ENCODE results near the gene IQSEC3.

IQSEC3 gene

DNA sequence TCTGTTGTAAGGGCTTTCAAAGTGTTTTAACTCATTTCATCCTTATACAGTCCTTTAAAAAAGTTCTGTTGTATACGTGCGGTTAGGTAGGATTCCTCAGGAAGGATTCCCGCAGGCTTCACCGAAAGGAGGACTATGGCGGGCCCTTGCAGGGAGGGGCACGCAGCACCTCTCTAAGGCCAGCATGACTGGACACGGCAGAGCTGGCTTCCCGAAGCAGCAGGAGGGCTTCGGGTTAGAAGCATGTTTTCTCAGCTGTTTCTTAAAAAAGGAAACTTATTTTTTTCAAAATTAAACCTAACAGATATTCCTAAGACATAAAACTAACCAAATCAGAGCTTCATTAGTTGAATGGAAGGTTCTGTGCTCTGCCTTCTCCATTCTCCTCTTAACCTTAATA lies 21.3 kb downstream of the IQSEC3 start:
- H3K9me3 Mint-ChIP-seq = peaks cover 28% of the 10 kb centered on the region
- H3K27me3 Mint-ChIP-seq (ENCODE audit: low read depth, poor library complexity) = peaks cover 57% of the 10 kb centered on the region
- no peak overlapping the region for H3K27ac Mint-ChIP-seq
- no peak for DNase-seq
- no peak overlapping the region for H3K4me3 Mint-ChIP-seq
- no peaks in the 10 kb centered on the region for H3K4me1 Mint-ChIP-seq
- TF ChIP-seq, protein P1, sequence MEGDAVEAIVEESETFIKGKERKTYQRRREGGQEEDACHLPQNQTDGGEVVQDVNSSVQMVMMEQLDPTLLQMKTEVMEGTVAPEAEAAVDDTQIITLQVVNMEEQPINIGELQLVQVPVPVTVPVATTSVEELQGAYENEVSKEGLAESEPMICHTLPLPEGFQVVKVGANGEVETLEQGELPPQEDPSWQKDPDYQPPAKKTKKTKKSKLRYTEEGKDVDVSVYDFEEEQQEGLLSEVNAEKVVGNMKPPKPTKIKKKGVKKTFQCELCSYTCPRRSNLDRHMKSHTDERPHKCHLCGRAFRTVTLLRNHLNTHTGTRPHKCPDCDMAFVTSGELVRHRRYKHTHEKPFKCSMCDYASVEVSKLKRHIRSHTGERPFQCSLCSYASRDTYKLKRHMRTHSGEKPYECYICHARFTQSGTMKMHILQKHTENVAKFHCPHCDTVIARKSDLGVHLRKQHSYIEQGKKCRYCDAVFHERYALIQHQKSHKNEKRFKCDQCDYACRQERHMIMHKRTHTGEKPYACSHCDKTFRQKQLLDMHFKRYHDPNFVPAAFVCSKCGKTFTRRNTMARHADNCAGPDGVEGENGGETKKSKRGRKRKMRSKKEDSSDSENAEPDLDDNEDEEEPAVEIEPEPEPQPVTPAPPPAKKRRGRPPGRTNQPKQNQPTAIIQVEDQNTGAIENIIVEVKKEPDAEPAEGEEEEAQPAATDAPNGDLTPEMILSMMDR (IDR thresholded peaks at IDR 0.05) = no peak
- H3K36me3 Mint-ChIP-seq (ENCODE audit: low read depth) = no peaks in the 10 kb centered on the region

DNA sequence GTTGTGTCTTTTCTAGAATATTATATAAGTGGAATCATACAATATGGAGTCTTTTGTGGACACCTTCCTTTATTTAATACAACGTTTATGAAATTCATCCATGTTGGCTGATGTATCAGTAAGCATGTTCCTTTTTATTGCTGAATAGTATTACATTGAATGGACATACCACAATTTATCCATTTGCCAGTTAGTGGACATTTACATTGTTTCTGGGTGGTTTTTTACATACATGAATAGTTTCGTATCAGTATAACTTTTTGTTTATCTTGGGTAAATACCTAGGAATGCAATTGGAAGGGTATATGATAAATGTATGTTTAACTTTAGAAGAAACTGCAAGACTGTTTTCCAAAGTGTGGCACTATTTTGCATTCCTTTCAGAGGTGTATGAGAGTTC lies 23.1 kb downstream of the IQSEC3 start:
- no peaks in the 10 kb centered on the region for H3K4me1 Mint-ChIP-seq
- no peak overlapping the region for H3K27ac Mint-ChIP-seq
- peaks cover 33% of the 10 kb centered on the region for H3K9me3 Mint-ChIP-seq
- no peak overlapping the region for H3K4me3 Mint-ChIP-seq
- DNase-seq = no peak
- TF ChIP-seq, protein P1 (IDR thresholded peaks at IDR 0.05) = no peak
- H3K36me3 Mint-ChIP-seq (ENCODE audit: low read depth) = no peaks in the 10 kb centered on the region
- peaks cover 54% of the 10 kb centered on the region for H3K27me3 Mint-ChIP-seq (ENCODE audit: low read depth, poor library complexity)

DNA sequence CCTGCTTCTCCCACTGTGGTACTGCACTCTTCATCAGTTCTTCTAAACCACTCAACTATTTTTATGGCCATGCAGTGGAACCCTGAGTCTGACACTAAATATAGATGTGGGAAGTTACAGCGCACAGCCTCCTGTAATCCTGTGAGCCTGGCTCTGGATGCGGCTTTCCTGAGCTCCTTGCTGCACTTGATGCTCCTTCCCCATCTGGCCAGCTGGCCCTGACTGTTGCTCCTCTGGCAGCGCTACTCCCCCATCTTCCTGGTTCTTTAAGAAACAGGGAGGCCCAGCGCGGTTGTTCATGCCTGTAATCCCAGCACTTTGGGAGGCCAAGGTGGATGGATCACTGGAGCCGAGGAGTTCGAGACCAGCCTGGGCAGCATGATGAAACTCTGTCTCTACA lies 24.6 kb downstream of the IQSEC3 start:
- H3K27ac Mint-ChIP-seq = peak overlapping the region; percentile 30
- peaks cover 33% of the 10 kb centered on the region for H3K9me3 Mint-ChIP-seq
- no peak for DNase-seq
- H3K4me3 Mint-ChIP-seq = no peak overlapping the region
- TF ChIP-seq, protein P1 (IDR thresholded peaks at IDR 0.05) = no peak
- H3K27me3 Mint-ChIP-seq (ENCODE audit: low read depth, poor library complexity) = peaks cover 59% of the 10 kb centered on the region
- no peaks in the 10 kb centered on the region for H3K4me1 Mint-ChIP-seq
- no peaks in the 10 kb centered on the region for H3K36me3 Mint-ChIP-seq (ENCODE audit: low read depth)

DNA sequence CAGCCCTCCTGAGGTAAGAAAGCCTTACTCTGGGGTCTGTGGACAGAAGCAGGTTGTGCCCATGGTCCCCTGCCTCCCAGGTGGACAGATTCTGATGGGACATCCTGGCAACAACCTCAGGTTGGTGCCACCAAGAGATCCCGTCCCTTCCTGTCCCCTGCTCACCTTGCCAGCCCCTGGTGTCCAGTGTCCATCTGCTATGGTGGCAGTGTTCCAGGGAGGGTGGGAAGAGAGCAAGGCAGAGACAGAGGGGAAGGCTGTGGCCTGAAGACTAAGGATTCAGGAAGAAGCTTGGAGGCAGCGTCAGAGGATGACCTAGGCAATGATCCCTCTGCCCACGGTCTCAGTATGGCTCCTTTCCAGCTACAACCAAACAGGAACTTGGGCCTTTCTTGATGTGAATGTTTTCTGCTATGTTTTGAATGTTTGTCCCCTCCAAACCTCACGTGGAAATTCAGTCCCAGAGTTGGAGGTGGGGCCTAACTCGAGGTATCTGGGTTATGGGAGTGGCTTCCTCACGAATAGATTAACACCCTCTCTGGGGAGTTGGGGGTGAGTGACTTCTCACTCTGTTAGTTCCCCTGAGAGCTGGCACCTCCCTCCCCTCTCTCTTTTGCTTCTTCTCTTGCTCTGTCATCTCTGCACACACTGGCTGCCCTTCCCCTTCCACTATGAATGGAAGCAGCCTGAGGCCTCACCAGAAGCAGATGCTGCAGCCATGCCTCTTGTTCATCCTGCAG lies 26.9 kb downstream of the IQSEC3 start:
- peaks cover 32% of the 10 kb centered on the region for H3K9me3 Mint-ChIP-seq
- H3K36me3 Mint-ChIP-seq (ENCODE audit: low read depth) = no peaks in the 10 kb centered on the region
- H3K27ac Mint-ChIP-seq = no peak overlapping the region
- H3K27me3 Mint-ChIP-seq (ENCODE audit: low read depth, poor library complexity) = peaks cover 70% of the 10 kb centered on the region
- H3K4me3 Mint-ChIP-seq = no peak overlapping the region
- DNase-seq = no peak
- H3K4me1 Mint-ChIP-seq = peaks cover 11% of the 10 kb centered on the region
- TF ChIP-seq, protein P1 (IDR thresholded peaks at IDR 0.05) = no peak

DNA sequence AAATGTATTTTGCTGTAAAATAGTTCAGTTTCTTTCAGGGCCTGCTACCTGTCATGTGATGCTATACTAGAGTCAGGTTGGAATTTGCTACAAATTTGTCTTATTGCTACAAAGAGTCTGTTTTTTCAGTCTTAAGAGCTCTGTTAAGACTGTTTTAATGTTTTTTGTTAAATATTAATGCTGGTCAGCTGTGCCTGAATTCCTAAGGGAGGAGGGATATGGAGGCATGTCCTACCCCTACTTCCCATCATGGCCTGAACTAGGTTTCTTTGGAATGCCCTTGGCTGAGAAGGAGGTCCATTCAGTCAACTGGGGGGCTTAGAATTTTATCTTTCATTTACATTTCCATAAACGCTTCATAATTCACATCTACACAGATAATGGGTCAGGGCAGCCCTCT lies 30.0 kb downstream of the IQSEC3 start:
- Mint-ChIP-seq H3K36me3 (ENCODE audit: low read depth) (no peaks in the 10 kb centered on the region), H3K9me3 (peaks cover 5% of the 10 kb centered on the region), H3K27me3 (ENCODE audit: low read depth, poor library complexity) (peaks cover 58% of the 10 kb centered on the region), H3K4me1 (peaks cover 42% of the 10 kb centered on the region), H3K4me3 (no peak overlapping the region), H3K27ac (no peak overlapping the region)
- DNase-seq = no peak
- TF ChIP-seq, protein P1 (IDR thresholded peaks at IDR 0.05) = no peak

DNA sequence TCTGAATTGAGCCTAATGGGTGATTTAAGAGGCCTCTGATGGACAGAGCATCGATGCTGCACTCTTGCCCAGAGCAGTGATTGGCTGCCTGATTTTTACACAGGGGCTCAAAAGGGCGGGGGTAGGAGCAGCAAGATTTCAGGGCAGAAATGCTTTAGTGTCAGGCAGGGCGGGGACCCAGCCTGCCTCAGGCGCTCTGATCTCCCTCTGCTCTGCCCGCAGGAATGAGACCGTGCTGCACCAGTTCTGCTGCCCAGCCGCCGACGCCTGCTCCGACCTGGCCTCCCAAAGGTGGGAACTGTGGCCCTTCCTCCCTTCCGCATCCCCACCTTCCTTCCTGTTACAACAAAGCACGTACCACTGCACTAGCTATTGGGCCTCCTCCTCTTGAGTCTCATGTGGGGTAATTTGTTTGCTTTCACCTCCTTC lies 32.4 kb downstream of the IQSEC3 start:
- Mint-ChIP-seq H3K27ac (peak overlapping the region; percentile 82), H3K27me3 (ENCODE audit: low read depth, poor library complexity) (peaks cover 55% of the 10 kb centered on the region)

More for the DNA sequence above, 32.4 kb downstream of the IQSEC3 start:
- Mint-ChIP-seq H3K4me3 (peak overlapping the region; percentile 81), H3K36me3 (ENCODE audit: low read depth) (no peaks in the 10 kb centered on the region), H3K4me1 (peaks cover 63% of the 10 kb centered on the region), H3K9me3 (peaks cover under 1% of the 10 kb centered on the region)
- TF ChIP-seq, protein P1 (IDR thresholded peaks at IDR 0.05) = no peak
- DNase-seq = peak; percentile 46
